IPS-20b (cell line): ENCODE data around the gene EPN3.

ENCODE experiments used
- H3K27ac ChIP-seq: one replicate; pipeline ENCODE4 v1.5.1; 2013; ENCODE audit warnings: low read length
- H3K27me3 ChIP-seq: 2 replicates; pipeline ENCODE4 v1.6.1; 2013; ENCODE audit warnings: mild to moderate bottlenecking, low read length, inconsistent platforms; ENCODE audit not compliant: insufficient read depth
- H3K36me3 ChIP-seq: 2 replicates; pipeline ENCODE4 v1.6.1; 2013; ENCODE audit warnings: low read depth, mild to moderate bottlenecking, inconsistent platforms, low read length, moderate library complexity; ENCODE audit not compliant: insufficient read depth
- H3K4me1 ChIP-seq: 2 replicates; pipeline ENCODE4 v1.6.1; 2013; ENCODE audit warnings: mild to moderate bottlenecking, control low read depth, inconsistent platforms, low read length, moderate library complexity; ENCODE audit not compliant: insufficient read depth
- H3K4me3 ChIP-seq: 2 replicates; pipeline ENCODE4 v1.5.1; 2013; ENCODE audit warnings: mild to moderate bottlenecking, low read length, inconsistent platforms
- H3K9ac ChIP-seq: 2 replicates; pipeline ENCODE4 v1.6.1; 2013; ENCODE audit warnings: low read depth, mild to moderate bottlenecking, inconsistent platforms, low read length, moderate library complexity
- H3K9me3 ChIP-seq: 2 replicates; pipeline ENCODE4 v1.6.1; 2013; ENCODE audit warnings: mild to moderate bottlenecking, low read depth, low read length, inconsistent platforms; ENCODE audit not compliant: insufficient read depth

Gene EPN3

DNA sequence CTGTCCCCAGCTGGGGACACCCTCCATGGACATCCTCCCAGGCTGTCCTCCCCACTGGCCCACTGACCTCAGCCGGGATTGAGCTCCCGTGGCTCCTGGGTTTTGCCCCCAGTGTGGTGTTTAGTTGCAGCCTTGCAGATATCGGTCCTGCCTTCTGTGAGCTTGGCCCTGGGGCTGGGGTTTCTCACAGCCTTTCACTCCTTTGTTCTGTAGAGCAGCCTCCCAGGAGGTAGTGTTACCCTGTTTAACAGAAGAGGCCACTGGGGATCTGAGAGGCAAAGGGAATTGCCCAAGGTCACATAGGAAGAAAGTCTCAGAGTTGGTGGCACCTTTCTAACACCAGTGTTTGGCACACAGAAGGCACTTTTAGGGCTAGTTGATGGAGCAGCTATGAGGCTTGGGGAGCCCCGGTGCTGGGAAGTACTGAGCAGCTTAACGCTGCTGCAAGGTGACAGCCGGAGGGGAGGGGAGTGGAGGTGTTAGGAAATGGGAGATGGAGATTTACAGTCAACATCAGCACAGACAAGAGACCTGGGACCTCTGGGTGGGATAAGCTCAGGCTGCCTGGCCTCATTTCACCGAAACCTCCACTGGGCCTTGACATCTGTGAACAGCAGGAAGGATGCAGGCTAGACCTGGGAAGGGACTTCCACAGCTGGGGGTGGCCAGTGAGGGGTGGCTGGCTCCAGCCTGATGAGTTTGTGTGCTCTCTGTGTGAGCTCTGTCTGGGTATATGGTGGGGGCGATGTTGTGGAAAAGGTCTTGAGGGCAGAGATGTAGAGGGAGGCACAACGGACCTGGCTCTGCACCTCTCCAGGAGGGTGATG lies 54.1 kb downstream of the EPN3 start:
- Histone ChIP-seq H3K27me3 (no peaks in the 10 kb centered on the region), H3K9ac (peak overlapping the region; percentile 51; the same call in 1 of the 2 replicates), H3K36me3 (no peaks in the 10 kb centered on the region), H3K9me3 (no peaks in the 10 kb centered on the region), H3K4me3 (no peak overlapping the region), H3K4me1 (peaks cover 4% of the 10 kb centered on the region; the same call in 1 of the 2 replicates), H3K27ac (no peak overlapping the region)

DNA sequence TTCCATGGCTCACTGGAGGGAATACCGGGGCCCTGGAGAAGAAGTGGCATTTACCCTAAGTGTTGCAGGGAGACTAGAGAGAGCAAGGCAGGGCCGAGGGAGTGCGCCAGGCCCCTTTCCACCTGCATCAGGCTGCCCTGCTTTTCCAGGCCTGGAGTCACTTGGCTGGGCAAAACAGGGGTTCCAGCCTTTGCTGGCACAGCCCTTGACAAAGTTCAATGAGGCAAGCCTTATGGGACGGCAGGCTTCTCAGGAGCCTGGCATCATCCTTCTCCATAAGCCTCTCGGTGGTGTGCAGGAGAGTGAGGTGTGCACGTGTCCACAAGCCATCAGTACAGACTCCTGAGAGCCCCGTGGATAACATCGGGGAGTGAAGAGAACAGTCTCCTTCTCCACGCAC lies 55.0 kb downstream of the EPN3 start:
- no peaks in the 10 kb centered on the region for H3K36me3 ChIP-seq
- H3K9me3 ChIP-seq = no peaks in the 10 kb centered on the region
- H3K4me1 ChIP-seq = peaks cover 4% of the 10 kb centered on the region; the same call in 1 of the 2 replicates
- no peak overlapping the region for H3K4me3 ChIP-seq
- H3K27ac ChIP-seq = no peak overlapping the region
- no peak overlapping the region for H3K9ac ChIP-seq
- H3K27me3 ChIP-seq = no peaks in the 10 kb centered on the region

DNA sequence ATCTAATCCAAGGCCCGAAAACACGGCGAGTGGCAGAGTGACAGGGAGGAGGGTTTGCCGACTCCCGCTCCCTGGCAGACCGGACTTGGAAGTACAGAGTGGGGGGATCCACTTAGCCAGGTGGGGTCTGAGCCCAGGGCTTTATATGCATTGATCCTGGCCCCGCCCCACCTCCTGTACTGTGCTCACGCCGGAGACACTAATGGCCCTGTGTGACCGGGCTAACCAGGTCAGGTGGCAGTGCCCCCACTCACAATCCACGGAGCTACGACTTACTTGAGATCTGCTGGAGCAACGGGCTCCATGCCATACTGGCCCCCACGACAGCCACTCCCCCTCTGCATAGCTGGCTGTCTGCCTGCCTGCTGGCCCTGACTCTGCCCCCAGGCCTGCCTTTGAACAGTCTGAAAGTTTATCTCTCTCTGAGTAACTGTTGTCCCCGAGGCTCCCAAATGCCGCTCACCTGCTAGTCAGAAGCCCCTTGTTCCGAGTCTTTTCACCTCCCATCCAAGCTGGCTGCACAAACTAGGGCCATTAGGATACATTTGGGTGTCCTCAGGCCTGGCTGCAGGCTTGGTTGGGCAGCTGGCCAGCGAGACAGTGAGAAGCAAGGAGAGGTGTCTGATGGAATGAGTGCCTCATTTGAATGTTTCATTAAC lies 56.0 kb downstream of the EPN3 start:
- peaks cover 11% of the 10 kb centered on the region; the same call in 1 of the 2 replicates for H3K4me1 ChIP-seq
- H3K36me3 ChIP-seq = no peaks in the 10 kb centered on the region
- no peaks in the 10 kb centered on the region for H3K27me3 ChIP-seq
- H3K9ac ChIP-seq = no peak overlapping the region
- H3K9me3 ChIP-seq = no peaks in the 10 kb centered on the region
- H3K27ac ChIP-seq = no peak overlapping the region
- H3K4me3 ChIP-seq = no peak overlapping the region

GRCh38 chr17:50589095-50589705 lies 56.7 kb downstream of the EPN3 start:
- no peaks in the 10 kb centered on the region for H3K27me3 ChIP-seq
- H3K9me3 ChIP-seq = no peaks in the 10 kb centered on the region
- no peak overlapping the region for H3K4me3 ChIP-seq
- H3K36me3 ChIP-seq = no peaks in the 10 kb centered on the region
- no peak overlapping the region for H3K9ac ChIP-seq
- no peak overlapping the region for H3K27ac ChIP-seq
- H3K4me1 ChIP-seq = peaks cover 7% of the 10 kb centered on the region; the same call in 1 of the 2 replicates

DNA sequence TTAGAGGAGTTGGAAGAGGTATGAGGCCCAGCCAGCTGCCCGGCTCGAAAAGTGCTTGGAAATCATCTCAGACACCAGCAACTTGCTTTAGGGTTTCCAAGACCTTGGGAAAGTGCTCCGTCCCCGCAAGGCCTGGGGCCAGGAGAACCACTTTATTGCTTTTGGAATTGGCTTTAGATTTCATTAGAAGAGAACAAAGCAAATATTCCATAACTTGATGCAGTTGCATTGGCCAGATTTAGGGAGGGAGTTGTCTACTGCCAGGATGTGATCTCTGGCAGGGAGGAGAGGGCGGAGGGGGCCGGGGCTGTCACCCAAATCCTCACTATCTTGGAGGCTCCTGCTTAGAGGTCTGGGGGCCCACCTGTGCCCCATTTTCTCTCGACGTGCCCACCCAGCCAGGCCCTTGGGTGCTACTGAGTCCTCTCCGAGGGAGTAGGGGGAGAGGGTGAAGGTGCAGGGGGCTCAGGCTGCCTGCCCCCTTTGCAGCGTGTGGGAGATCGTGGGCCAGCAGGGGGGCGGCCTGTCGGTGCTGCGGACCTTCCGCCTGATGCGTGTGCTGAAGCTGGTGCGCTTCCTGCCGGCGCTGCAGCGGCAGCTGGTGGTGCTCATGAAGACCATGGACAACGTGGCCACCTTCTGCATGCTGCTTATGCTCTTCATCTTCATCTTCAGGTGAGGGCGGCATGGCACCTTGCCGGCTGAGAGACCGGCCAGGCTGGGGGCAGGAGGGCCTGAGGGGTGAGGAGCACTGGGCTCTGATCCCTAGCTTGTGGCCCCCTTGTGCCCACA lies 58.6 kb downstream of the EPN3 start:
- Histone ChIP-seq H3K36me3 (no peaks in the 10 kb centered on the region), H3K9ac (no peak overlapping the region), H3K4me1 (peaks cover 7% of the 10 kb centered on the region; the same call in 1 of the 2 replicates), H3K9me3 (no peaks in the 10 kb centered on the region), H3K4me3 (no peak overlapping the region), H3K27me3 (no peaks in the 10 kb centered on the region), H3K27ac (no peak overlapping the region)

DNA sequence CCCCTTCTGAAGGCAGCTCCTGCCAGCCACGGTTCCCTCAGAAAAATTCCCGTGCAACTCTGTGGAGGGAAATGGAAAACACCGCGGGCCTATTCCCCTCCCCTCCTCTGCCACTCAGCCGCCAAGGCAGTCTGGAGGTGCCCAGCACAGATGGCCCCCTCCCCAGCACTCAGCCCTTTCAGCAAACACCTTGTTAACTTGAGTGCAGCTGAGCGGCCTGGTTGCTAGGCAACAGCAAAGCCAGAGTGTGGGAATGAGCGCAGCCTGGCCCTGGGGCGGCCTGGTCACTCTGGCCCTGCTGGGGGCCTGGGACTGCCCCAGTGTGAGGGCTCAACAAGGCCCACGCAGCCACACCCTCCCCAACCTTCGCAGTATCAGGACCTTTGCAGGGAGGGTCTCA lies 60.8 kb downstream of the EPN3 start:
- no peaks in the 10 kb centered on the region for H3K36me3 ChIP-seq
- H3K27me3 ChIP-seq = no peaks in the 10 kb centered on the region; the same call in 1 of the 2 replicates
- no peak overlapping the region for H3K27ac ChIP-seq
- H3K4me1 ChIP-seq = peaks cover 7% of the 10 kb centered on the region; the same call in 1 of the 2 replicates
- no peak overlapping the region for H3K9ac ChIP-seq
- H3K4me3 ChIP-seq = no peak overlapping the region
- H3K9me3 ChIP-seq = no peaks in the 10 kb centered on the region
